Kidney (tissue), 14 donors: Measurements from ENCODE around the gene PPAT. TPM values are rescaled to one million over a fixed set of nuclear protein-coding genes. Genes with fewer than 3 reads are reported as not detected.
A peak's percentile ranks its signal among the peaks of the same experiment; 100 is the strongest.

ENCODE experiments used
- DNase-seq, 5 donors: peaks; one replicate each; pipeline ENCODE4 v3.0.0-alpha.2; 2013 to 2020
- FAIRE-seq: peaks from 2 replicates; lab custom pipeline; 2012; peaks lifted over from hg19 to GRCh38; lab: Jason Lieb, UNC
- H3K27ac ChIP-seq, 2 donors: one replicate each; pipeline ENCODE4 v1.7.0; 2013; ENCODE audit warnings: low read depth in 2 of 2, low read length in 2 of 2, inconsistent platforms in 1 of 2
- H3K27me3 ChIP-seq: one replicate; pipeline ENCODE4 v1.7.1; 2013; ENCODE audit warnings: low read length, inconsistent platforms; ENCODE audit not compliant: control insufficient read depth, insufficient read depth
- H3K36me3 ChIP-seq, 3 donors: one replicate each; pipeline versions ENCODE4 v1.7.0 to v1.7.1; 2013; ENCODE audit warnings: low read length in 3 of 3, control low read depth in 1 of 3, inconsistent platforms in 1 of 3; ENCODE audit not compliant: insufficient read depth in 3 of 3, control insufficient read depth in 2 of 3
- H3K4me1 ChIP-seq, 3 donors: one replicate each; pipeline versions ENCODE4 v1.7.0 to v1.7.1; 2013; ENCODE audit warnings: low read length in 3 of 3, inconsistent platforms in 1 of 3, low read depth in 1 of 3; ENCODE audit not compliant: control insufficient read depth in 2 of 3, insufficient read depth in 2 of 3
- H3K4me3 ChIP-seq, 3 donors: one replicate each; pipeline versions ENCODE4 v1.7.0 to v1.8.1; 2013; ENCODE audit warnings: low read length in 3 of 3, control low read depth in 1 of 3, inconsistent platforms in 1 of 3
- H3K9ac ChIP-seq, 3 donors: one replicate each; pipeline versions ENCODE4 v1.7.0 to v1.7.1; 2013; ENCODE audit warnings: low read length in 3 of 3, control low read depth in 1 of 3, inconsistent platforms in 1 of 3
- H3K9me3 ChIP-seq, 3 donors: one replicate each; pipeline versions ENCODE4 v1.7.0 to v1.7.1; 2013; ENCODE audit warnings: low read length in 3 of 3, control low read depth in 1 of 3, inconsistent platforms in 1 of 3; ENCODE audit not compliant: control insufficient read depth in 2 of 3, insufficient read depth in 1 of 3
- CTCF ChIP-seq: IDR thresholded peaks from 3 replicates; pipeline ENCODE4 v1.5.1; 2012; ENCODE audit warnings: mild to moderate bottlenecking, moderate library complexity, borderline replicate concordance; ENCODE audit not compliant: insufficient read depth; ENCODE audit errors: extremely low read depth
- intact Hi-C: fragments of 100-400 bp; cut with DNase I; formaldehyde crosslinking; loops from one replicate; pipeline ENCODE4 v1.11.1; 2022
- polyA plus RNA-seq: library from polyadenylated mRNA; stranded (reverse); fragments of 350-450 nt; fragmentation: Illumina TruSeq; extraction: RNeasy Lipid Tissue Mini Kit (QIAGEN cat#74804); gene quantifications from one replicate; pipeline ENCODE4 v1.2.3, GENCODE V29; 2014; ENCODE audit warnings: low read depth, low replicate concordance; ENCODE audit not compliant: insufficient read depth
- total RNA-seq: library from RNA; stranded (reverse); fragmentation: NEBNext Ultra II Directional; extraction: Animal tissue kit (Norgen Biotek cat#: 25700); gene quantifications from one replicate; pipeline ENCODE4 v1.2.1, GENCODE V29; 2021
- donor health status: control.
- donor health status: control.
- donor health status: control.
- donor health status: control.
- donor health status: control.
- donor health status: DM: yes; HTN: yes; CAD: no.
- donor health status: Normal renal cell carcinoma (clear cell type).

PPAT gene
- total and polyA plus RNA-seq, 2 donors from 2014 or later = 3.6 to 11.2 TPM

GRCh38 chr4:56386091-56386490, 49.3 kb downstream of the PPAT start:
- H3K27ac ChIP-seq = no peak overlapping the region
- no peak for TF ChIP-seq CTCF
- intact Hi-C loops = no loop called here
- no peaks in the 10 kb centered on the region for H3K9me3 ChIP-seq
- no peaks in the 10 kb centered on the region for H3K36me3 ChIP-seq
- peaks cover 0 to 9% (median 7%) of the 10 kb centered on the region in 3 donors for H3K4me1 ChIP-seq
- FAIRE-seq (no peak), DNase-seq (no peak)
- H3K4me3 ChIP-seq = peak overlapping the region in 2 of 3 donors; percentile 52 to 96
- H3K27me3 ChIP-seq = no peaks in the 10 kb centered on the region
- no peak overlapping the region for H3K9ac ChIP-seq

- no peak for TF ChIP-seq CTCF
- Histone ChIP-seq H3K36me3 (peaks cover 0 to 3% (median 2%) of the 10 kb centered on the region in 3 donors), H3K9me3 (no peaks in the 10 kb centered on the region), H3K4me3 (no peak overlapping the region), H3K4me1 (no peaks in the 10 kb centered on the region), H3K27ac (no peak overlapping the region), H3K27me3 (no peaks in the 10 kb centered on the region), H3K9ac (no peak overlapping the region)
- no peak for FAIRE-seq
- intact Hi-C loops = no loop called here
- DNase-seq = peak in 1 of 5 donors; percentile 20
These were observed 60.0 kb downstream of the PPAT start for GRCh38 chr4:56375458-56375857.

- no peak overlapping the region for H3K27ac ChIP-seq
- no peaks in the 10 kb centered on the region for H3K9me3 ChIP-seq
- H3K27me3 ChIP-seq = no peaks in the 10 kb centered on the region
- H3K9ac ChIP-seq = no peak overlapping the region
- FAIRE-seq (no peak), DNase-seq (peak in 3 of 5 donors; percentile 25 to 54 (median 52))
- H3K4me3 ChIP-seq = no peak overlapping the region
- H3K36me3 ChIP-seq = peaks cover 0 to 2% (median 0%) of the 10 kb centered on the region in 3 donors
- no peak for TF ChIP-seq CTCF
- intact Hi-C loops = no loop called here
- H3K4me1 ChIP-seq = no peaks in the 10 kb centered on the region
These were observed 60.5 kb downstream of the PPAT start for GRCh38 chr4:56374956-56375355.

- TF ChIP-seq CTCF = no peak
- intact Hi-C loops = no loop called here
These were observed 62.6 kb downstream of the PPAT start for GRCh38 chr4:56372774-56373173.

More at GRCh38 chr4:56372774-56373173, 62.6 kb downstream of the PPAT start:
- no peaks in the 10 kb centered on the region for H3K9me3 ChIP-seq
- no peak overlapping the region for H3K27ac ChIP-seq
- no peak overlapping the region for H3K9ac ChIP-seq
- no peaks in the 10 kb centered on the region for H3K27me3 ChIP-seq
- H3K4me3 ChIP-seq = no peak overlapping the region
- FAIRE-seq (no peak), DNase-seq (peak in 1 of 5 donors; percentile 12)
- H3K4me1 ChIP-seq = no peaks in the 10 kb centered on the region
- H3K36me3 ChIP-seq = peaks cover 0 to 3% (median 0%) of the 10 kb centered on the region in 3 donors
